22Rv1 (cell line): ENCODE results near the gene TMEM240.
"Not testable (repeated sequence)": the region's sequence is repeated elsewhere in the genome, so short reads cannot be mapped to it uniquely, and the experiment has no call there.

Experiments
- ZFX ChIP-seq: fragments of 450-650 bp; IDR thresholded peaks from 2 replicates; pipeline ENCODE4 v1.6.1; 2017; ENCODE audit warnings: antibody characterized with exemption, borderline replicate concordance
- TF ChIP-seq, protein P1 (sequence below): fragments of 450-650 bp; IDR thresholded peaks from 2 replicates; pipeline ENCODE4 v1.5.1; 2017; ENCODE audit warnings: mild to moderate bottlenecking

DNA sequence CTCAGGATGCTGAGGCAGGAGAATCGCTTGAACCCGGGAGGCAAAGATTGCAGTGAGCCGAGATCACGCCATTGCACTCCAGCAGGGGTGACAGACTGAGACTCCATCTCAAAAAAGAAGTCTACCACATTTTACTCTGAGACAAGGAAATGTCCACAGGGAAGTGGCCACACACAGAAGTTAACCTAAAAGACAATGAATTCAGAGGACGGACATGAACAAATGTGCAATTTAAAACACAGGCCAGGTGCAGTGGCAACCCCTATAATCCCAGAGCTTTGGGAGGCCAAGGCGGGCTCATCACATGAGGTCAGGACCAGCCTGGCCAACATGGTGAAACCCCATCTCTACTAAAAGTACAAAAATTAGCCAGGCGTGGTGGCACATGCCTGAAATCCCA is 17.3 kb upstream of the TMEM240 start:
- TF ChIP-seq, protein P1, sequence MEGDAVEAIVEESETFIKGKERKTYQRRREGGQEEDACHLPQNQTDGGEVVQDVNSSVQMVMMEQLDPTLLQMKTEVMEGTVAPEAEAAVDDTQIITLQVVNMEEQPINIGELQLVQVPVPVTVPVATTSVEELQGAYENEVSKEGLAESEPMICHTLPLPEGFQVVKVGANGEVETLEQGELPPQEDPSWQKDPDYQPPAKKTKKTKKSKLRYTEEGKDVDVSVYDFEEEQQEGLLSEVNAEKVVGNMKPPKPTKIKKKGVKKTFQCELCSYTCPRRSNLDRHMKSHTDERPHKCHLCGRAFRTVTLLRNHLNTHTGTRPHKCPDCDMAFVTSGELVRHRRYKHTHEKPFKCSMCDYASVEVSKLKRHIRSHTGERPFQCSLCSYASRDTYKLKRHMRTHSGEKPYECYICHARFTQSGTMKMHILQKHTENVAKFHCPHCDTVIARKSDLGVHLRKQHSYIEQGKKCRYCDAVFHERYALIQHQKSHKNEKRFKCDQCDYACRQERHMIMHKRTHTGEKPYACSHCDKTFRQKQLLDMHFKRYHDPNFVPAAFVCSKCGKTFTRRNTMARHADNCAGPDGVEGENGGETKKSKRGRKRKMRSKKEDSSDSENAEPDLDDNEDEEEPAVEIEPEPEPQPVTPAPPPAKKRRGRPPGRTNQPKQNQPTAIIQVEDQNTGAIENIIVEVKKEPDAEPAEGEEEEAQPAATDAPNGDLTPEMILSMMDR = not testable (repeated sequence)
- not testable (repeated sequence) for TF ChIP-seq ZFX
